Caco-2 (cell line): ENCODE measurements around the gene FNDC3A. TPM values are rescaled to one million over a fixed set of nuclear protein-coding genes. Genes with fewer than 3 reads are reported as not detected.

Source experiments
- BruUV-seq: library from RNA; stranded (reverse); fragments of 400-500 nt; replicated peaks from 2 replicates; lab custom pipeline; 2021; lab: Mats Ljungman, UMichigan
- CTCF ChIA-PET: fragments of 300-600 bp; sonication (Branson Sonifier 250); formaldehyde crosslinking; loops from one replicate; lab custom pipeline; 2022; ENCODE audit warnings: antibody characterized with exemption; lab: Charles Lee
- POLR2A ChIA-PET: fragments of 300-600 bp; sonication (Branson Sonifier 250); formaldehyde crosslinking; loops from one replicate; lab custom pipeline; 2022; ENCODE audit warnings: antibody characterized with exemption; lab: Charles Lee
- DNase-seq, 2 experiments: peaks; one replicate each; pipeline versions ENCODE4 v3.0.0 to v3.0.0-alpha.2; 2020 to 2022
- H3K27me3 ChIP-seq: replicated peaks from 2 replicates; pipeline ENCODE4 v1.6.0; 2011; ENCODE audit warnings: low read length; ENCODE audit not compliant: control insufficient read depth, insufficient read depth
- H3K36me3 ChIP-seq: 2 replicates; pipeline ENCODE4 v1.5.1; 2011; ENCODE audit warnings: low read length; ENCODE audit not compliant: control insufficient read depth, insufficient read depth
- H3K4me1 ChIP-seq: fragments of 250-450 bp; sonication (Bioruptor Pico); 2 replicates; pipeline ENCODE4 v1.5.1; 2020; ENCODE audit warnings: mild to moderate bottlenecking
- H3K4me3 ChIP-seq: 2 replicates; pipeline ENCODE4 v1.5.1; 2011; ENCODE audit warnings: low read depth, mild to moderate bottlenecking, control low read depth, low read length
- H3K9me3 ChIP-seq: fragments of 250-450 bp; sonication (Bioruptor Pico); 2 replicates; pipeline ENCODE4 v1.5.1; 2020; ENCODE audit warnings: mild to moderate bottlenecking, moderate library complexity
- H3K27ac Mint-ChIP-seq: one replicate; pipeline ENCODE4 v1.8.0; 2022; ENCODE audit warnings: mixed read lengths; ENCODE audit not compliant: unreplicated experiment
- H3K27me3 Mint-ChIP-seq: one replicate; pipeline ENCODE4 v1.8.0; 2022; ENCODE audit warnings: mixed read lengths; ENCODE audit not compliant: insufficient read depth, unreplicated experiment
- H3K36me3 Mint-ChIP-seq: one replicate; pipeline ENCODE4 v1.8.0; 2022; ENCODE audit warnings: mild to moderate bottlenecking, mixed read lengths; ENCODE audit not compliant: insufficient read depth, unreplicated experiment
- H3K4me1 Mint-ChIP-seq: one replicate; pipeline ENCODE4 v1.8.0; 2022; ENCODE audit warnings: low read depth, mixed read lengths; ENCODE audit not compliant: unreplicated experiment
- H3K4me3 Mint-ChIP-seq: one replicate; pipeline ENCODE4 v1.8.0; 2022; ENCODE audit warnings: mild to moderate bottlenecking, moderate library complexity, mixed read lengths; ENCODE audit not compliant: unreplicated experiment
- H3K9me3 Mint-ChIP-seq: one replicate; pipeline ENCODE4 v1.8.0; 2022; ENCODE audit warnings: mixed read lengths; ENCODE audit not compliant: unreplicated experiment
- CTCF ChIP-seq, 2 experiments: fragments of 200-600 bp in 1 of 2; IDR thresholded peaks; 1 replicate in 1 of 2; 2 replicates in 1 of 2; pipeline versions ENCODE4 v1.5.1 to v1.8.0; 2011 to 2022; ENCODE audit warnings: antibody characterized with exemption in 1 of 2, control low read depth in 1 of 2, inconsistent platforms in 1 of 2, low read depth in 1 of 2, low read length in 1 of 2, mild to moderate bottlenecking in 1 of 2, moderate library complexity in 1 of 2; ENCODE audit not compliant: insufficient read depth in 1 of 2, severe bottlenecking in 1 of 2, unreplicated experiment in 1 of 2
- intact Hi-C: fragments of 100-400 bp; cut with micrococcal nuclease; formaldehyde crosslinking; loops from one replicate; pipeline ENCODE4 v1.10.0; 2022; ENCODE audit not compliant: unreplicated experiment
- total RNA-seq: library from RNA; stranded (reverse); gene quantifications from 2 replicates; pipeline ENCODE4 v1.2.3, GENCODE V29; 2022

Gene FNDC3A
- total RNA-seq, 1 experiment from 2014 or later, result 32.5 TPM

- H3K36me3 Mint-ChIP-seq, result no peaks in the 10 kb centered on the region
- Histone ChIP-seq H3K27me3 (no peaks in the 10 kb centered on the region), H3K4me1 (peaks cover 15% of the 10 kb centered on the region), H3K36me3 (no peaks in the 10 kb centered on the region), H3K4me3 (no peak overlapping the region), H3K9me3 (no peaks in the 10 kb centered on the region)
- H3K4me3 Mint-ChIP-seq, result no peak overlapping the region
- intact Hi-C loops, result no loop called here
- no peak for TF ChIP-seq CTCF (IDR thresholded peaks at IDR 0.05; ENCODE audit: insufficient read depth in 1 of 2, low read depth in 1 of 2, low read length in 1 of 2, severe bottlenecking in 1 of 2, unreplicated experiment in 1 of 2)
- no peak for DNase-seq
- no peak overlapping the region for H3K27ac Mint-ChIP-seq
- peaks cover 2% of the 10 kb centered on the region for H3K27me3 Mint-ChIP-seq
- ChIA-PET POLR2A (no interaction called here), CTCF (no interaction called here)
- H3K9me3 Mint-ChIP-seq, result no peaks in the 10 kb centered on the region
- BruUV-seq, result no TSS peak
- peaks cover 7% of the 10 kb centered on the region for H3K4me1 Mint-ChIP-seq
Measured at GRCh38 chr13:48942131-48942530, 33.6 kb upstream of the FNDC3A start.

GRCh38 chr13:48944221-48944620 lies 31.5 kb upstream of the FNDC3A start:
- POLR2A ChIA-PET, result no interaction called here
- H3K27ac Mint-ChIP-seq, result no peak overlapping the region
- no peak for DNase-seq
- no peaks in the 10 kb centered on the region for H3K36me3 ChIP-seq
- CTCF ChIA-PET, result no interaction called here
- TF ChIP-seq CTCF (IDR thresholded peaks at IDR 0.05; ENCODE audit: insufficient read depth in 1 of 2, low read depth in 1 of 2, low read length in 1 of 2, severe bottlenecking in 1 of 2, unreplicated experiment in 1 of 2), result no peak
- H3K36me3 Mint-ChIP-seq, result no peaks in the 10 kb centered on the region
- intact Hi-C loops, result no loop called here
- H3K4me3 ChIP-seq, result no peak overlapping the region
- no peak overlapping the region for H3K4me3 Mint-ChIP-seq
- peaks cover 2% of the 10 kb centered on the region for H3K27me3 Mint-ChIP-seq
- no peaks in the 10 kb centered on the region for H3K4me1 Mint-ChIP-seq
- H3K9me3 Mint-ChIP-seq, result no peaks in the 10 kb centered on the region
- H3K9me3 ChIP-seq, result no peaks in the 10 kb centered on the region
- BruUV-seq, result no TSS peak
- H3K4me1 ChIP-seq, result no peaks in the 10 kb centered on the region
- no peaks in the 10 kb centered on the region for H3K27me3 ChIP-seq

- Histone ChIP-seq H3K9me3 (no peaks in the 10 kb centered on the region), H3K27me3 (no peaks in the 10 kb centered on the region), H3K4me1 (no peaks in the 10 kb centered on the region), H3K4me3 (no peak overlapping the region), H3K36me3 (no peaks in the 10 kb centered on the region)
- ChIA-PET POLR2A (no interaction called here), CTCF (interaction anchor here (0.6 kb wide), 1 partner anchor 356 kb away, joined by 5 read pairs; no protein-coding TSS in a partner anchor)
- Mint-ChIP-seq H3K36me3 (no peaks in the 10 kb centered on the region), H3K9me3 (no peaks in the 10 kb centered on the region), H3K27me3 (peaks cover 5% of the 10 kb centered on the region), H3K27ac (no peak overlapping the region), H3K4me3 (no peak overlapping the region), H3K4me1 (peaks cover 3% of the 10 kb centered on the region)
- no peak for TF ChIP-seq CTCF (IDR thresholded peaks at IDR 0.05; ENCODE audit: insufficient read depth in 1 of 2, low read depth in 1 of 2, low read length in 1 of 2, severe bottlenecking in 1 of 2, unreplicated experiment in 1 of 2)
- DNase-seq, result no peak
- intact Hi-C loops, result no loop called here
- BruUV-seq, result no TSS peak
Measured at GRCh38 chr13:48945626-48946025, 30.1 kb upstream of the FNDC3A start.
